GM21723 (cell line): ENCODE measurements around the gene ITGA2.
A peak's percentile ranks its signal among the peaks of the same experiment; 100 is the strongest.
"Not testable (repeated sequence)": the region's sequence is repeated elsewhere in the genome, so short reads cannot be mapped to it uniquely, and the experiment has no call there.

Experiments used
- ATAC-seq: cut with Tn5 transposase; IDR thresholded peaks from one replicate; pipeline ENCODE4 v1.9.1; 2021; ENCODE audit warnings: mild to moderate bottlenecking, moderate library complexity; ENCODE audit not compliant: unreplicated experiment

Gene ITGA2

DNA sequence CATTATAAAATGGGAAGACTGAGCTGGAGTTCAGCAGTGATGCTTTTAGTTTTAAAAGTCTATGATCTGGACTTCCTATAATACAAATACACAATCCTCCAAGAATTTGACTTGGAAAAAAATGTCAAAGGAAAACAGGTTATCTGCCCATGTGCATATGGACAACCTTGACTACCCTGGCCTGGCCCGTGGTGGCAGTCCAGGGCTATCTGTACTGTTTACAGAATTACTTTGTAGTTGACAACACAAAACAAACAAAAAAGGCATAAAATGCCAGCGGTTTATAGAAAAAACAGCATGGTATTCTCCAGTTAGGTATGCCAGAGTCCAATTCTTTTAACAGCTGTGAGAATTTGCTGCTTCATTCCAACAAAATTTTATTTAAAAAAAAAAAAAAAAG, 103.1 kb downstream of the ITGA2 start:
- ATAC-seq: no peak

DNA sequence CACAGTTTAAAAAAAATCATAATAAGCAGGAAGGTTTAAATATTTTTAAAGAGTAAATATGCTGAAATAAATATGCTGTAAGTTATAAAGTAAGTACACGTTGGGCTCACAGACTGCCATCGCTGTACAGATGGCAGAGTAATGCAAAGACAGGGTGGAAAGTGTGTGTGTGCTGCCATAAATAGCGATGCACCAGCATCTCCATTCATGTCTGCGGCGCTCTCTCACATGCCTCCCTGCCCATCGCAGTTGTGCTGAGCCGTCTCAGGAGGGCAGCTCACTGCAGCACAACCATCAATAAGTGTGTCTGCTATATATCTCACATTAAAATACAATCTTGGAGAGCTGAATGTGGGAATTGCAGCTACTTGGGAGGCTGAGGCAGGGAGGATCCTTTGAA, 106.1 kb downstream of the ITGA2 start:
- no peak for ATAC-seq

DNA sequence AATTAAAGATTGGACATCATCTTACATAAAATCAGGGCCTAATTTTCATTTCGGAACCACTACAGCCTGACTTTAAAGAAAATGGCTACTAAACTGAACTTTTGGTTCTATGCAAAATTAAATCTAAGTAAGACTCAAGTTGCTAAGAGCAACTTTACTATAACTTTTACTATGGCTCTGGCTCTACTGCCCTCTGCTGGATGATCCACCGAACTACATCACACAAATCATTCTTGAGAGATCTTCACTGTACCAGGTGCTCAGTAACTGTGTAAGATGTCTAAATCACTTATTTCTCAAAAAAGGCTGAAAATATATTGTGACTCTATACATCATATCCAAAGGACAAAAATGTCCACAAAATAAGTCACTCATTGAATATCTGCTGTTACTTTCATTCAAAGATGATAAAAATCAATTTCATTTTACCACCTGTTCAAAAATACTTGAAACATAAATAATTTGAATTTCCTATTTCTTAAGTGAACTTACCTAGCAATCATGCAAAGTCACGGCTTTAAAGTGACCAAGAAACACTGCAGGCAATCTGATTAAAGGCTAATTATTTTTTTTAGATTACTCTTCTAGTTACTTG, 106.9 kb downstream of the ITGA2 start:
- ATAC-seq: peak; percentile 82

DNA sequence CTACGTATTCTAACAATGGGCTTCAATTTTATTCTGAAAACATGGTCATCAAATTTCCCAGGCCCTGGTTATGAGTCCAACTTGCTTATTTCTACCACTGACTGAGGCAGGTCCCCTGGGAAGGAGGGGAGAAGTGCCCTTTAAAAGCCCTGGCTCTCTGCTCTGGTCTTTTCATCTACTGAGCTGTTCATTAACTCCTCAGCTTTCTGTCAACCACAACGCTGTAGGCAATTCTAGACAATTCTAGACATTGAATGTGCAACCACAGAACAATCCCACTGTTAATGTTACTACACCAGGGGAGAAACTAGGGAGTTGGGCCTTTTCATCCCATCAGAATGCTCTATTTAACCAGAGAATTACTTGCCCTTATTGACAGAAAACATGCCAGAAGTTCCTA, 110.4 kb downstream of the ITGA2 start:
- no peak for ATAC-seq

DNA sequence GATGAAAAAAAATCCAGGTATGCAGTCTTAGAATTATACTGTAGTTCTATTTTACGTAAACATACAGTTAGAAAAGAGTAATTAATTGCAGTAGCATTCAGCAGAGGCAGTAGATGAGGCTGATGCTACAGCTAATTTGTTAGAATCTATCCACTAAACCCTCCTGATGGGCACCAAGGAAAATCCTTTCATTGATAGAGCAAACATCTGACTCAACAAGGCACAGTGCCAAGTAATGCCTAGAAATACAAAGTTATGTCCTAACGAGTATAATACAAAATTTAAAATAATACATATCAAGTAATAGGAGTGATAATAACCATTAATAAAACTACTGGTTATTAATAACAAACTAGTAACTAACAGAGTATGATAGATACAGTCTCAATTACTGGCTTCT, 111.5 kb downstream of the ITGA2 start:
- ATAC-seq: no peak

DNA sequence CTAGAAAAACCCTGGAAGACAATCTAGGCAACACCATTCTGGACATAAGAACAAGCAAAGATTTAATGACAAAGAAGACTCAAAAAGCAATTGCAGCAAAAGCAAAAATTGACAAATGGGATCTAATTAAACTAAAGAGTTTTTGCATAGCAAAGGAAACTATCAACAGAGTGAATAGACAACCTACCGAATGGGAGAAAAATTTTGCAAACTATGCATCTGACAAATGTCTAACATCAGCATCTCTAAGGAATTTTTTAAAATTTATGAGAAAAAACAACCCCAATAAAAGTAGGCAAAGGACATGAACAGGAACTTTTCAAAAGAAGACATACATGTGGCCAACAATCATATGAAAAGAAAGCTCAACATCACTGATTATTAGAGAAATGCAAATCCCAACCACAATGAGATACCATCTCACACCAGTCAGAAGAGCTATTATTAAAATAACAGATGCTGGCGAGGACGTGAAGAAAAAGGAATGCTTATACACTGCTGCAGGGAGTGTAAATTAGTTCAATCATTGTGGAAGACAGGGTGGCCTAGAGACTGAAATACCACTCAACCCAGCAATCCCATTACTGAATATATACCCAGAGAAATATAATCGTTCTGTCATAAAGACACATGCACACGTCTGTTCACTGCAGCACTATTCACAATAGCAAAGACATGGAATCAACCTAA, 116.6 kb downstream of the ITGA2 start:
- no peak for ATAC-seq

DNA sequence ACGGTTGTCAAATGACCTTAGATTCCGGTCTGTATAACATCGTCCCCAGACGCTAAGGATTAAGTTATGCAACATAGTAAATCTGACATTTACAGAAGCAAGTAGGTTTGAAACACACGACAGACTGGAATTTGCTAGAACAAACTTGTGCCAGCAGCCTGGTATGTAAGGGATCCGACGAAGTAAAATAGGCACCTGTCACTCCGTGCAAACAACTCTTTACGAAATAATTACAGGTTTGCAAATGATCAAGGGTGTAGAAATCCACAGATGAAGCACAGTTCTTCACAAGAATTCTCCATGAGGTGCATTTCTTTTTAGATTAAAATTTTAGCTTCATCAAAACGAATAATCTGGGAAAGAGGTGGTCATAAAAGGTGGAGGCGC, 119.9 kb downstream of the ITGA2 start:
- ATAC-seq: peak; percentile 19

DNA sequence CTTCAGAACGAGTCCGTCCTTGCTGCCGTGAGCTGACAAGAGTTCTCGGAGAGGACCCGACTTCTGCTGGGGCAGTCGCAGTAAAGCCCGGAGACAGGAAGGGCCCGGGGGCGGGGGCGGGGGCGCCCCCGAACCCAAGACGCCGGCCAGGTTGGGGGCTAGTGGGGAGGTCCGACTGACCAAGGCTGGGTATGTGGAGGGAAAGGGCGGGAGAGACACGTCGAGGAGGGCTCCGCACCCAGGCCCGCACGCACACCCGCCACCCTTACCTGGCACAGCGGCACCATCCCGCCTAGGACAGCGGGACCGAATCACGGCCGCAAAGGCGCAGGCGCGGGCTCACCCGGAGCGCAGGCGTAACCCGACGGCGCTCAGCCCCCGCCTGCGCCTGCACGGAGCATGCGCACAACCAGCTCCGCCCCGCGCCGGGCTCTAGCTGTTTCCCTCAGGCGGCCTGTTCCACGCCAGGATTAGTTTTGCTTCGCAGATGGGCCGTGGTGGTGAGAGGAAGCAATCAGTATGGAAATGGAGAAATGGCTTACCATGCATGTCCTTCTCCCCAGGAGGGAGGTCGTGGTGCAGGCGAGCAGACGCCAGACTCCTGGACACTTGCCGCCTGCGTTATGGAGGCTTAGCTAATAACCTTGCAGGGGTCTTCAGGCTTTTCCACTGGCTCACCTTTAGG, 120.4 kb downstream of the ITGA2 start, which contains the start of gene MOCS2:
Gene MOCS2 (minus strand): TSS at position 315 of the 685 bp plus-strand sequence. CDS start 2,583 bp downstream, outside the sequence.
- peak; percentile 95 for ATAC-seq

DNA sequence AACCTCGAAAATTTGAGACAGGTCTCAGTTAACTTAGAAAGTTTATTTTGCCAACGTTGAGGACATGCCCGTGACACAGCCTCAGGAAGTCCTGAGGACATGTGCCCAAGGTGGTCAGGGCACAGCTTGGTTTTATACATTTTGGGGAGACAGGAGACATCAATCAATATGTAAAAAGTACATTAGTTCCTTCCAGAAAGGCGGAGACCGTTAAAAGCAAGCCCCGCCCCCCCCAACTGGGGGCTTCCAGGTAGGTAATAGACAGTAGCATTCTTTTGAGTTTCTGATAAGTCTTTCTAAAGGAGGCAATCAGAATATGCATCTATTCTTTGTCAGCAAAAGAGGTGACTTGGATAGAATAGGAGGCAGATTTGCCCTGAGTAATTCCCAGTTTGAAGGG, 121.0 kb downstream of the ITGA2 start:
- ATAC-seq: peak; percentile 20

DNA sequence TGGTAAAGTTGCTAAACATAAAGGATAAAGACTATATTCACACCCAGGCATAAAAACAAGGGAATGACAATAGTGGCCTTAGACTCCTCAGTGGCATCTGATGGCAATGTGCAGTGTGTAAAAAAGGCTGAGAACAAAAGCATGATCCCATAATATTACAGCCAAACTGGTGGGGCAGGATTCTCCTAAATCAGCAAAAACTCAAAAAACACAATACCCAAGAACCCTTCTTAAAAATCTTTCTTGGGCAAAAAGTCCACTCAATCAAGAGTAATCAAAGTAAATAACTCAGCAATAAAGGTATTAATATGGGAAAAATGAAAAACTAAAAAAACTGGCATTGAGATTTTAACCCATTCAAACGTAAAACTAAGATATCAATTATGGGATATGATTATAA, 122.0 kb downstream of the ITGA2 start:
- ATAC-seq: no peak

DNA sequence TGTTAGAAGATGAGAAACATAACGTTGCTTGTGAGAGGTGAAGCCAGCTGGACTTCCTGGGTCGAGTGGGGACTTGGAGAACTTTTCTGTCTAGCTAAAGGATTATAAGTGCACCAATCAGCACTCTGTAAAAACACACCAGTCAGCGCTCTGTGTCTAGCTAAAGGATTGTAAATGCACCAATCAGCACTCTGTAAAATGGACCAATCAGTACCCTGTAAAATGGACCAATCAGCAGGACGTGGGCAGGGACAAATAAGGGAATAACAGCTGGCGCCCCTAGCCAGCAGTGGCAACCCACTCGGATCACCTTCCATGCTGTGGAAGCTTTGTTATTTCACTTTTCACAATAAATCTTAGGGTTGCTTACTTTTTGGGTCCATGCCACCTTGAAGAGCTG, 123.2 kb downstream of the ITGA2 start:
- not testable (repeated sequence) for ATAC-seq

DNA sequence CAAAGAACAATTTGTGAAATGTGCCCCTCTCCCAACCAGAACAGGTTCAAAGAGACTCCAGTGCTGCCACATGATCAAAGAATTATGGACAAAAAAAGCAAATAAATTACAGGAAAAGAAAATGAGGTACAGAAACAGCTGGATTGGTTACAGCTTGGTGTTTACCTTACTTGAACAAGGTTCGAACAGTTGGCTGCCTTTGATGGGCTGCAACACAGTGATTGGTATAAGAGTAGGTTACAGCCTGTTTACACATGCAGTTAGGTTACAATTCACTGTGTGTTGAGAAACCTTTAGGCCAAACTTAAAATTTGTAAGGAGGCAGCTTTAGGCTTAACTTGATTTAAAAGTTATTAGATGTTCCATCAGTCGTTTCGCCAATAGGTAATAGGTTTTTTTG, 123.8 kb downstream of the ITGA2 start:
- ATAC-seq: no peak

DNA sequence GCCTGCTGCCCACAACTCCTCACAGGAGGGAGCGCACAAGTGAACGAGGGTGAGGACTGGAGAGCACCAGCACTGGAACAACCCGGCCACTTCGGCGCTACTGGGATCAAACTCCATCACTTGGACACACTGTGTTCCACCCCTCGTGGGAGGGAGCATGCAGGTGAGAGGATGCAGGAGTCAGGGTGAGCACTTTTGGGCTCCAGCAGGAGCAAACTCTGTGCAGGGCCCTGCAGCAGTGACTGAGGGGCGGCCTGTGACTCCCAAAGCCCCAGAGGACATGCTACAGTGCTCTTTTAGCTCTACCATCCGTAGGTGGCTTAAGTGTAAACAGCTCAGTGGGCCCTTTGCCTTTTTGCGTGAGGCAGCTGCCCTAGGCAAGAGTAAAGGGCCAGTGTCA, 124.8 kb downstream of the ITGA2 start:
- ATAC-seq: no peak

DNA sequence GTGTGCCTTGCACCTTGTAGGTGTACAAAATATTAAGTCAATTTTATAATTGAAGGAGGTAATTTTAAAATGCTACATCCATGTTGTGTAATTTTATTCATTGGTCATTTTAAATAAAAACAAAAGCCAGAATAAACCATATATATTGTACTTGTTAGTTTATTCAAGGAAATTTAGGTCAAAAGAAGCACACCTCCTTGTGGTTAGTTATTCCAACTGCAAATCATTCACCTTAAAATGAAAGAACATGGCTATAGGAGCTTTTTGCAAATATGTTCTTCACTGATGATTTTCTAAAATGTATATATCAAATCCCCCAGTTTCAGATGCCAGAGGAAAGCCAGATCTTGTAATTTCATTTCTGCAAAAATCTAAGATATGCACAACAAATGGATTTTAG, 125.8 kb downstream of the ITGA2 start:
- ATAC-seq: no peak

DNA sequence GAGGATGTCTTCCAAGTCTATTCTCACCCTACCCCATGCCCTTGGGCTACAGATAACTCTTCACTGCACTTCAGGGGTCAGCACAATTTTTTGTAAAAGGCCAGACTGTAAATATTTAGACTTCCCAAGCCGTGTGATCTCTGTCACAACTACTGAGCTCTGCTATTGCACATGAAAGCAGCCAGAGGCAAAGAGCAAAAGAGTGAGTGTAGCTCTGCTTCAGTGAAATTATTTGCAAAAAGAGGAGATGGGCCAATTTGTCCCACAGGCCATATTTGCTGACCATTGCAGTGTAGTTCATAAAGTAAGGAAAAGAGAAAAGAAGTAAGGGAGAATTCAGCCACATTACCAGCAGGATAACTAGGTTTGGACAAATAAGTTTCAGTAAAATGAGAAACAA, 127.4 kb downstream of the ITGA2 start:
- ATAC-seq: no peak

DNA sequence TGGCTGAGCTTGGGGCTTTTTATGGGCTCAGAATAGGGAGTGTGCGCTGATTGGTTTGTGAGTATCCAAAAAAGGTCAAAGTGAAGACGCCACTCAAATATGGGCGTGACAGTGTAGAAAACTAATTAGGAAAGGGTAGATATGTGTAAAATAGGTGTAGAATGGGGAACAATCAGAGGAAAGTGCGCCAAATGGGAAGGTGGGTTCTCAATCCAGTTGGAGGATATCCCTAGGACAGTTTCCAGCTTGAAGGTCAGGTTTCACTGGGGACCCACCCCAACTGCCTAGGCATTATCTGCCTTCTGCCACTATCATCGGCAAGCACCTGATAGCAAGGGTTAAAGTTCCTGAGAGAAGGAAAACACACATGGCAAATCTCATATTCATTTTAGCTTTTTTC, 129.7 kb downstream of the ITGA2 start:
- ATAC-seq: no peak

DNA sequence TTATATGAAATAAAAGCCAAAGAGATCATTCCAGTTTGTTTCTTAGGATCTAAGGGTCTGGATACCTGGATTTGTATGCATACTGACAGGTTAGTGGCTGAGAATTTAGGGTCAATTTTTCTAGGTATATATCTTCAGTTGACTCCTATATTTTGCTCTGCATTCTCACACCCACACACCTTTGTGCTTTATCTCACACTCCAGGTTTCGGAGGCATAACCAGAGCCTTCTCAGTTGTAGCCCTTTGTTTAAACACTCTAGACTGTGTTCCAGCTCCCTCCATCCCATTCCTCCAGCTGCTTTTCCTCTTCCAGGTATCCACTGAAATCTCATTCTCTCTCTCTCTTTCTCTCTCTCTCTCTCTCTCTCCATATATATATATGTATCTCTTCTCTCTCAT, 131.0 kb downstream of the ITGA2 start:
- no peak for ATAC-seq

DNA sequence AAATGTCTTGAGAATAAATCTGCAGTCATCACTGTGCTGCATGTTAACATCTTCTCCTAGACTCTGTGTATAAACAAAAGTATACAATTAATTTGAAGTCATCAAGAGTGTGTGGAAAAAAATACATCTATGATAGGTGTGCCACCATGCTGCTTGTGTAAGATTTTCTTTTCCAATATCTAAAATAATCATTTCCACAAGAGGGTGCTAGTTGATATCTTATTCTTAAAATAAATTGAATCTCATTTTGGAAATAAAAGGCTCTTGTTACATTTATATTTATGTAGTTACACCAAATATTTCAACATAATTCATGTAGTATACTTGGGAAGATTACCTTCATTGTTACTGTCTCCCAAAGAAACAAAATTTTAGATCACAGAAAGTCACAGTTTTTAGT, 134.6 kb downstream of the ITGA2 start:
- ATAC-seq: no peak

DNA sequence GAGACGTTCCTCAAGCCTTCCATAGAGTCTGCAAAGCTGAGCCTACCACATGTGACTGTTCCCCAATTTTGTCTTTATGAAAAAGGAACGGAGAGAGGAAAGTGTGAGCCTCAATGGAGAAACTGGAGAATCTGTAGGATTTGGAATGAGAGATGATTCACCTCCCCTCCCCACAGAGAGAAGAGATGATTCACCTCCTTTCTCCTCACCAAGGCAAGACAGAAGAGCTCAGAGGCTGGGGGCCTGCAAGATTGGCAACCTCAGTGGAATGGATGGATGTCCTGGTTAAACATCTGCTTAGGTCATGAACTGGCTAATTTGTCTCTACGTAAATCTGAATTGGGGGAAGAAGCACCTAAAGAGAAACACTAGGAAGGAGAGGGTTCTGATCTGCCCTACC, 137.4 kb downstream of the ITGA2 start:
- ATAC-seq: no peak

DNA sequence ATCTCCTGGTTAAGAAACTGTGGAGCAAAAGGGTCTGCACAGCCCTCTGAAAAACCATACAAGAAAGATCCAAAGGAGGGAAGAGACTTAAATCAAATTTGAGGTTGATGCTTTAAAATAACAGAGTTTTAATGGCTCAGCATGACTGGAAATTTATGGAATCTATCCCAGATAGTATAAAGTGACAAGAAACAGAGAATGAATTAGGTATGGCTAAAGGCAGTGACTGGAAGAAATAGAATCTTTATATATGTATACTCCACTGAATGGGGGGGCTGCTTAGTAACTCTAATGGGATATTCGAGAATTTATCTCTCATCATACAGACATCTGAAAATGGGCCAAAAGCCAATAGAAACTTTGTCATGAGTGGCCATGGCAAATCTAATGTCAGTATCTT, 138.0 kb downstream of the ITGA2 start:
- ATAC-seq: no peak

DNA sequence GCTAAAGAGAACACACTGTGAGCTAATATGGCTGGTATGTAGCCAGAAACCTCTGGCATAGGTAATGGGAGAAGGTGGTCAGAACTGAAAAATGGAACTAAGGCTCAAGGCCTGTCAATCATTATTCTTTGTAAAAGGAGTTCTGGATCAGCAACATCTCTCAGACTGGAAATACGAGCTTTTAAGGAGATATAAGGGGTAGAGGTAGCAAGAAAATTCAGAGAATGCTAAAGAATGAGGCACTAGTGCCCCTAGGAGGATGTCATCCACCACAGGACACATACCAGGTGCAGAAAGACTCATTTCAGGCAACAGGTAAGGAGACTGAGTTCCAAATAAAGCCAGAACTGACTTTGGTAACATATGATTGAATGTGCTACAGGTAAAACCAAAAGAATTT, 139.3 kb downstream of the ITGA2 start:
- no peak for ATAC-seq

DNA sequence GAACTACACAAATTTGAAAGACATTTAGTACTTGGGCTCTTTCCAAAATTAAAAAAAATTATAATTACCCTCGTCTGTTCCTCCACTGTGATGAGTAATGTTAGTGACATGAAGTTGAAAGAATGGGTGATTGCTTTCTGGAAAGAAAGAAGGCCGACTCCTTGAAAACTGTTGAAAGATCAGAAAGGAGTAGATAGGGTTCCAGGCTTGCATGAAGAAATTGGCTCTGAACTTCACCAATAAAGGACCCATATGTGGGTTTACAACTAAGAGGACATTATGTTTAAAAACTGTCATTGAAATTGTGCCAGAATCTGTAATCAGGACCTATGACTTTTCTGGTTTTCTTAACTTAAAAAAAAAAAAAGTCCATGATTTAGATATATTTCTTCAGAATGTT, 141.1 kb downstream of the ITGA2 start:
- ATAC-seq: no peak
